Panc1 (cell line): Measurements from ENCODE around the gene C1QTNF1.

ENCODE experiments used
- CTCF ChIP-seq: fragments of 450-650 bp; IDR thresholded peaks from 2 replicates; pipeline ENCODE4 v1.5.1; 2017; ENCODE audit warnings: mild to moderate bottlenecking
- POLR2AphosphoS5 ChIP-seq: IDR thresholded peaks from 2 replicates; pipeline ENCODE4 v1.6.1; 2012; ENCODE audit warnings: mild to moderate bottlenecking, low read depth, low read length, moderate library complexity
- REST ChIP-seq, 2 experiments: IDR thresholded peaks; 2 replicates each; pipeline ENCODE4 v1.6.1; 2011 to 2012; ENCODE audit warnings: low read depth in 2 of 2, control low read depth in 1 of 2, low read length in 1 of 2, mild to moderate bottlenecking in 1 of 2, moderate library complexity in 1 of 2; ENCODE audit not compliant: insufficient read depth in 1 of 2
- SIN3A ChIP-seq: IDR thresholded peaks from 2 replicates; pipeline ENCODE4 v1.6.1; 2012; ENCODE audit warnings: low read depth, mild to moderate bottlenecking, low read length, moderate library complexity, borderline replicate concordance; ENCODE audit not compliant: insufficient read depth
- TCF7L2 ChIP-seq: IDR thresholded peaks from 2 replicates; pipeline ENCODE4 v1.6.1; 2011; ENCODE audit warnings: mild to moderate bottlenecking, low read depth, low read length, inconsistent platforms

- TF ChIP-seq POLR2AphosphoS5 (no peak), CTCF (no peak; the same call in 1 of the 2 replicates), TCF7L2 (no peak), SIN3A (no peak), REST (IDR thresholded peaks at IDR 0.05; ENCODE audit: insufficient read depth in 1 of 2, low read depth in 2 of 2, low read length in 1 of 2) (no peak)
Observed at GRCh38 chr17:79046197-79046915, 22.4 kb downstream of the C1QTNF1 start.
